Gastrocnemius medialis (tissue), 4 donors: ENCODE results near the gene SSTR3. TPM values are rescaled to one million over a fixed set of nuclear protein-coding genes. Genes with fewer than 3 reads are reported as not detected.

Source experiments
- ATAC-seq, 2 donors: fragments of 150-250 bp; one replicate each; pipeline ENCODE4 v1.9.1; 2016
- DNase-seq, 2 donors: peaks; one replicate each; pipeline ENCODE4 v3.0.0-alpha.2; 2019
- H3K27ac ChIP-seq, 4 donors: fragments of 200-600 bp; sonication (generic); 1 replicate in 1 of 4; 2 replicates in 3 of 4; pipeline ENCODE4 v1.5.1; 2016 to 2018; ENCODE audit warnings: mild to moderate bottlenecking in 2 of 4, moderate library complexity in 1 of 4
- H3K27me3 ChIP-seq, 3 donors: fragments of 200-600 bp; sonication (generic) in 2 of 3; 1 replicate in 1 of 3; 2 replicates in 2 of 3; pipeline versions ENCODE4 v1.5.1 to v1.6.0; 2016 to 2019; ENCODE audit warnings: mild to moderate bottlenecking in 1 of 3, moderate library complexity in 1 of 3
- H3K36me3 ChIP-seq, 2 donors: fragments of 200-600 bp; sonication (generic) in 1 of 2; one replicate each; pipeline ENCODE4 v1.5.1; 2017 to 2018
- H3K4me1 ChIP-seq, 2 donors: fragments of 200-600 bp; sonication (generic) in 1 of 2; one replicate each; pipeline ENCODE4 v1.5.1; 2016 to 2017; ENCODE audit warnings: mild to moderate bottlenecking in 2 of 2
- H3K4me3 ChIP-seq, 4 donors: fragments of 200-600 bp; sonication (generic) in 3 of 4; 1 replicate in 1 of 4; 2 replicates in 3 of 4; pipeline ENCODE4 v1.5.1; 2016 to 2019; ENCODE audit warnings: mild to moderate bottlenecking in 2 of 4
- H3K9me3 ChIP-seq, 3 donors: fragments of 200-600 bp; sonication (generic) in 2 of 3; 1 replicate in 1 of 3; 2 replicates in 2 of 3; pipeline ENCODE4 v1.5.1; 2016 to 2019
- CTCF ChIP-seq, 5 experiments: fragments of 450-650 bp in 3 of 5; fragments of 200-600 bp in 2 of 5; sonication (generic) in 2 of 5; IDR thresholded peaks in 4 of 5; conservative IDR thresholded peaks in 1 of 5; 1 replicate in 4 of 5; 2 replicates in 1 of 5; pipeline ENCODE4 v1.5.1; 2016 to 2019; ENCODE audit warnings: antibody characterized with exemption in 5 of 5, mild to moderate bottlenecking in 3 of 5, moderate library complexity in 3 of 5
- POLR2A ChIP-seq, 2 donors: fragments of 450-650 bp; IDR thresholded peaks; one replicate each; pipeline ENCODE4 v1.6.1; 2017; ENCODE audit warnings: antibody characterized with exemption in 2 of 2, mild to moderate bottlenecking in 2 of 2, moderate library complexity in 2 of 2
- in situ Hi-C, 4 donors: fragments of 200-750 bp; cut with MboI; loops; one replicate each; pipeline versions ENCODE4 v1.15.0 to v1.8.0; 2017; ENCODE audit warnings: low sequenced_read_pairs in 4 of 4
- intact Hi-C: fragments of 100-400 bp; cut with DNase I; formaldehyde crosslinking; loops from one replicate; pipeline ENCODE4 v1.15.1; 2023; ENCODE audit warnings: low total_unique reads
- total RNA-seq, 4 donors: library from RNA; depleted of rRNA; stranded (reverse); fragments of >200 nt; gene quantifications; one replicate each; pipeline versions ENCODE4 v1.1.0 to v1.2.3, GENCODE V29; 2016

The SSTR3 gene
- not detected for total RNA-seq

DNA sequence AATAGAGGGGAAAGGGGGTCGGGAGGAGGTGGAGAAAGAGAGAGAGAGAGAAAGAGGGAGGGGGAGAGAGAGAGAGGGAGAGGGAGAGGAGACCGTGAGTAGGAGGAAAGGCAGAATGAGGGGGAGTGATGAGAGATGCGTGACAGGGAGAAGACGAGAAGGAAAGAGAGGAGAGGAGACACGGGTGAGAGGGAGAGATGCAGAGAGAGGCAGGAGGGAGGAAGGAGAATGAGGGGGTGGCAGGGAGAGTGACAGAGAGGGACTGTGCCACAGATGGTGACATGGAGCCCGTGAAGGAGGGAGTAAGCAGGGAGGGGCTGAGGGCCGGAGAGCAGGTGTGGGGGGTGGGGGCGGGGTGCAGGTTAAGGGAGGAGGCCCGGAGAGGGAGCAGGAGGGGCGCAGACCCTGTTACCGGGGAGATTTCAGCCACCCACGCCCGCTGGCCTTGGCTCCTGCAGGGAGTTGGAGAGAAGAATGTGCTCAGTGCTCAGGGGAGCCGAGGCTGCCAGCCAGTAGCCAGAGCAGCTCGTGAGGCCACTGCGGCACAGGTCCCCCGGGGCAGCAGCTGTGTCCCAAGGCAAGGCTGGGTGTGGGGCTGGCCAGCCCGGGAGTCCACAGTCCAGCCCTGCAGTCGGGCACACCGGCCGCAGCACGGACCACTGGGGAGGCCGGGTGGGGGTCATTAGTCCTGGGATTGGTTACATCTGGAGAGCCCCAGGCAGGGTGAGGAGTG, at the start of gene SSTR3:
SSTR3 (minus strand) TSS at position 304 of the 733 bp plus-strand sequence. CDS start 4,674 bp downstream, outside the sequence.
- Histone ChIP-seq H3K27ac (no peak within 1 kb of the TSS), H3K9me3 (no peaks in the 10 kb centered on the region), H3K4me3 (no peak within 1 kb of the TSS), H3K4me1 (no peaks in the 10 kb centered on the region), H3K27me3 (peaks cover 0 to 8% (median 7%) of the 10 kb centered on the region in 3 donors), H3K36me3 (no peaks in the 10 kb centered on the region)
- no peak for ATAC-seq
- DNase-seq, result no peak
- TF ChIP-seq CTCF (IDR thresholded peaks at IDR 0.05 in 4 of 5, conservative IDR thresholded peaks at IDR 0.05 in 1 of 5), result no peak
- TF ChIP-seq POLR2A (IDR thresholded peaks at IDR 0.05), result no peak
- intact Hi-C loops, result no loop called here
- in situ Hi-C loops, result loop anchor here in 1 of 4 donors (25.0 kb wide), 1 partner anchor 125 kb away; no protein-coding TSS in a partner anchor

DNA sequence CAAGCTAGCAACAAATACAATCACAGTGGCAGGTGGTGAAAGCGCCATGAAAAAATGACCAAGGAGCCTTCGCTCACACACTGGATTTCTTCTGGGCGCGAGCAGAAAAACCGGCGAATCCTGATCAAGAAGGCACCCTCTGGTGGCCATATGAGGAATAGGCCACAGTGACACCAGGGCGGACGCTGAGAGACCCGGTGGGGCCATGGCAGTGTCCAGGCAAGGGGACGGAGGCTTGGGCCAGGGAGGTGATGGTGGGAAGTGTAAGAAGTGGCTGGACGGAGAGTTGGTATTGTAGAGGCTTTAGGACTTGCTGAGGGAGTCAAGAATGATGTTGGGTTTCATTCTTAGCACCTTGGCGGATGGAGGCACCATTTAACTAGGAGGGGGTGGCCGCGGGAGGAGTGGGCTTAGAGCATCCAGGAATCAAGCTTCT, 48.6 kb upstream of the SSTR3 start:
- peak in 1 of 2 donors; percentile 51 for ATAC-seq
- intact Hi-C loops, result no loop called here
- H3K27me3 ChIP-seq, result peaks cover 35 to 50% (median 37%) of the 10 kb centered on the region in 3 donors

DNA sequence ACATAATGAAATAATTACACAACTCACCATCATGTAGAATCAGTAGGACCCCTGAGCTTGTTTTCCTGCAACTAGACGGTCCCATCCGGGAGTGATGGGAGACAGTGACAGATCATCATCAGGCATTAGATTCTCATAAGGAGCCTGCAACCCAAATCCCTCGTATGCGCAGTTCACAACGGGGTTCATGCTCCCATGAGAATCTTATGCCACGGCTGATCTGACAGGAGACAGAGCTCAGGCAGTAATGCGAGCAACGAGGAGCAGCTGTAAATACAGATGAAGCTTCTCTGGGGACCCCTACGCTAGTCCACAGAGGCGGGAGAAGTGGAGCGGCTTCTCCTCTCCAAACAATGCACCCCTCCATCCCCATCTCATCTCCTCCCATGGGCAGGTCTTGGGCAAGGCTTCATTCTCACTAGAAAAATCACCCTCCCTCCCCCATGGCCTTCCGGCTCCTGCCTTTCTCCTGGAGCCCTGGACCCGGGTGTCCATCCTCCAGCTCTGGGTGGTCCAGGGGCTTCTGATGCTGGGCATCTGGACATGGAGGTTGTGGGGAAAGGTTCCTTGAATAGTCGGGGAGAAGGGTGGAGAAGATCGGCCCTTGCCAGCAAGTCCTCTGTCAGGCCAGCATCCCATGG, 48.0 kb upstream of the SSTR3 start:
- TF ChIP-seq POLR2A (IDR thresholded peaks at IDR 0.05), result no peak
- no peak for TF ChIP-seq CTCF (IDR thresholded peaks at IDR 0.05 in 4 of 5, conservative IDR thresholded peaks at IDR 0.05 in 1 of 5)
- H3K27ac ChIP-seq, result no peak overlapping the region
- H3K4me1 ChIP-seq, result no peaks in the 10 kb centered on the region
- no peak for DNase-seq
- H3K27me3 ChIP-seq, result peaks cover 36 to 56% (median 43%) of the 10 kb centered on the region in 3 donors
- intact Hi-C loops (no loop called here), in situ Hi-C loops (no loop called here)
- H3K9me3 ChIP-seq, result peaks cover 0 to 8% (median 0%) of the 10 kb centered on the region in 3 donors
- H3K36me3 ChIP-seq, result no peaks in the 10 kb centered on the region
- no peak for ATAC-seq
- no peak overlapping the region for H3K4me3 ChIP-seq

More for the DNA sequence above, 48.6 kb upstream of the SSTR3 start:
- peaks cover 0 to 8% (median 0%) of the 10 kb centered on the region in 3 donors for H3K9me3 ChIP-seq
- H3K36me3 ChIP-seq, result no peaks in the 10 kb centered on the region
- in situ Hi-C loops, result no loop called here
- H3K4me1 ChIP-seq, result no peaks in the 10 kb centered on the region
- H3K4me3 ChIP-seq, result no peak overlapping the region
- no peak overlapping the region for H3K27ac ChIP-seq
- DNase-seq, result no peak
- TF ChIP-seq POLR2A (IDR thresholded peaks at IDR 0.05) (no peak), CTCF (IDR thresholded peaks at IDR 0.05 in 4 of 5, conservative IDR thresholded peaks at IDR 0.05 in 1 of 5) (peak; percentile 26 to 79 (median 61))

DNA sequence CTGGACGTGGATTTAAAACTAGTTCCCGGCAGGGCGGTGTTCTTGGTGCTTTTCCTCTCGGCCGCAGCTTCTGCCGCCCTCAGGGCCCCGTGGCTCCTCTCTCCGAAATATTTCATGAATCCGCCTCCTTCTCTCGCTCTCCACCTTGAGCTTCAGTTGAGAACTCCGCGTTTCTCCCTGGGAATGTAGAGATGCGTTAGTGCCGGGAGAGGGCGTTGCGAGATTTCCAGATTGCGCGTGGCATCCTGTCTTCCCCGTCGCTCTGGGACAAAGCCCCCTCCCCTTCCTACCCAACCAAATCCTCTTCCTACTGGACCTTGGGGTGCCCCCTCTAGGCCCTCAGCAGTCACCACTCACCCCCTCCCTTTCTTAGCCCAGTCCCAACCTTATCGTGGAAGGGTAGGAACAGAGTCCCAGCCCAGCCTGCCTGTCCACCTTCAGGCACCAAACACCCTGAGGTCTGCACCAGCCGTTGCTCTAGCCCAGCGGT, 47.3 kb upstream of the SSTR3 start:
- Histone ChIP-seq H3K27me3 (peaks cover 41 to 56% (median 43%) of the 10 kb centered on the region in 3 donors), H3K9me3 (peaks cover 0 to 7% (median 0%) of the 10 kb centered on the region in 3 donors), H3K4me1 (no peaks in the 10 kb centered on the region), H3K27ac (no peak overlapping the region), H3K4me3 (no peak overlapping the region), H3K36me3 (no peaks in the 10 kb centered on the region)
- TF ChIP-seq POLR2A (IDR thresholded peaks at IDR 0.05), result no peak
- TF ChIP-seq CTCF (IDR thresholded peaks at IDR 0.05 in 4 of 5, conservative IDR thresholded peaks at IDR 0.05 in 1 of 5), result no peak
- intact Hi-C loops (no loop called here), in situ Hi-C loops (no loop called here)
- ATAC-seq, result no peak
- no peak for DNase-seq
